Measurements from ENCODE around the gene SIPA1.

DNA sequence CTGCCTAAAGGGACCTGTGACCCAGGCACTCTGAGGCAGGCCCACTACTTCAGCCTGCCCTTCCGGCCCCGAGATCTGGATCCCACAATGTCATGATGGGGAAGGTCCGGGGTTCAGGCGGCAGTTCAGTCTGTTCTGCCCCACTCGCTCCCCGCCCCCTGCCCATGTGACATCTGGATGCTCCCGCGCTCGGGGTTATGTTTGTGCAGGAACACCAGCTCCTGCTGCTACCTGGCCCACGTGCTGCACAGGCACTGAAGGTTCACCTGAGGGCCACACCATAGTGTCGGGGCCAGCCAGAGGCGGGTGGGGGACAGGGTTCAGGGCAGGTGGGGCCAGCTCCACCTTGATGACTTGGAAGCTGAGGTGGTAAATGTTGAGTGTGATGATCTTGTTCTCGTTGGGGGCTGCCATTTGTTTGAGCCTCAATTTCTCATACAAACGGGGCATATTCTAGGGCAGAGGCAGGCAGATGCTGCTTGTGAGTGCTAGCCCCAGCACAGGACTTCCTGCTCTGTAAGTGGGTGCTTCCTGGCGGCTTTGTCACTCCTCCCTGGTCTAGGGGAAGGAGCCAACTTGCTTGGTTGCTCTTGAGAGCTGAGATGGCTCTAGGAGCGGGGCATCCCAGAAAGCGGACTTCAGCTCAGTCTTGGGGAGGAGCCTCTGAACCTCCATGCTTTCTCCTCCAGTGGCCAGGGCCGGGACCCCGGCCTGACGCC is 4.4 kb upstream of the SIPA1 start:
- TF ChIP-seq, protein P1, sequence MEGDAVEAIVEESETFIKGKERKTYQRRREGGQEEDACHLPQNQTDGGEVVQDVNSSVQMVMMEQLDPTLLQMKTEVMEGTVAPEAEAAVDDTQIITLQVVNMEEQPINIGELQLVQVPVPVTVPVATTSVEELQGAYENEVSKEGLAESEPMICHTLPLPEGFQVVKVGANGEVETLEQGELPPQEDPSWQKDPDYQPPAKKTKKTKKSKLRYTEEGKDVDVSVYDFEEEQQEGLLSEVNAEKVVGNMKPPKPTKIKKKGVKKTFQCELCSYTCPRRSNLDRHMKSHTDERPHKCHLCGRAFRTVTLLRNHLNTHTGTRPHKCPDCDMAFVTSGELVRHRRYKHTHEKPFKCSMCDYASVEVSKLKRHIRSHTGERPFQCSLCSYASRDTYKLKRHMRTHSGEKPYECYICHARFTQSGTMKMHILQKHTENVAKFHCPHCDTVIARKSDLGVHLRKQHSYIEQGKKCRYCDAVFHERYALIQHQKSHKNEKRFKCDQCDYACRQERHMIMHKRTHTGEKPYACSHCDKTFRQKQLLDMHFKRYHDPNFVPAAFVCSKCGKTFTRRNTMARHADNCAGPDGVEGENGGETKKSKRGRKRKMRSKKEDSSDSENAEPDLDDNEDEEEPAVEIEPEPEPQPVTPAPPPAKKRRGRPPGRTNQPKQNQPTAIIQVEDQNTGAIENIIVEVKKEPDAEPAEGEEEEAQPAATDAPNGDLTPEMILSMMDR (IDR thresholded peaks at IDR 0.05), result no peak
- TF ChIP-seq POLR2AphosphoS5 (IDR thresholded peaks at IDR 0.05), result no peak
